Effector memory CD4-positive, alpha-beta T cell (primary cell): ENCODE measurements around the gene CLEC7A.

Experiments
- DNase-seq, 3 donors: peaks; one replicate each; pipeline ENCODE4 v3.0.0-alpha.2; 2020
- H3K27ac ChIP-seq: 2 replicates; pipeline ENCODE4 v1.7.0; 2013; ENCODE audit warnings: mild to moderate bottlenecking, low read length, moderate library complexity; ENCODE audit not compliant: insufficient read depth, poor library complexity, severe bottlenecking
- H3K27me3 ChIP-seq: replicated peaks from 2 replicates; pipeline ENCODE4 v1.7.0; 2013; ENCODE audit warnings: mild to moderate bottlenecking, low read length; ENCODE audit not compliant: insufficient read depth, control insufficient read depth, poor library complexity, severe bottlenecking
- H3K36me3 ChIP-seq: 2 replicates; pipeline ENCODE4 v1.7.0; 2013; ENCODE audit warnings: mild to moderate bottlenecking, low read length, moderate library complexity; ENCODE audit not compliant: control insufficient read depth, insufficient read depth
- H3K4me1 ChIP-seq: 2 replicates; pipeline ENCODE4 v1.7.0; 2013; ENCODE audit warnings: low read length, mild to moderate bottlenecking; ENCODE audit not compliant: control insufficient read depth, insufficient read depth, poor library complexity, severe bottlenecking
- H3K4me3 ChIP-seq: 2 replicates; pipeline ENCODE4 v1.7.0; 2013; ENCODE audit warnings: low read length, low read depth, mild to moderate bottlenecking; ENCODE audit not compliant: insufficient read depth, poor library complexity, severe bottlenecking
- H3K9me3 ChIP-seq: 2 replicates; pipeline ENCODE4 v1.7.0; 2013; ENCODE audit warnings: mild to moderate bottlenecking, low read length, moderate library complexity; ENCODE audit not compliant: control insufficient read depth

Gene CLEC7A

DNA sequence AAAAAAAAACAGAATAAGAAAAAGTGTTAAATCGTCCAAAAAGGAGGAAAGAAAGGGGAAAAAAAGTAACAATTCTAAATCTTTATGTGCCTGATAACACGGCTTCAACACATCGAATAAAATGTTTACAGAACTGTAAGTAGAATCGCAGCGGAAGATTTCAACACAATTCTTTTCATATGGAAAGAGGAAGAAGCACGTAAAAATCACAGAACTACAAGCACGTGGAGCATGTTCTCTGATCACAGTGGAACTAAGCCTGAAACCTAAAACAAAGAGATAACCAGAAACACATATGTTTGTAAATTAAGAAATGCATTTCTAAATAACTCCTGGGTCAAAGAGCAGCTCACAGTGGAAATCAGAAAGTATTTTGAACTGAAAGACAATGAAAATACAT is 8.7 kb downstream of the CLEC7A start:
- H3K36me3 ChIP-seq = no peaks in the 10 kb centered on the region
- H3K27me3 ChIP-seq = no peaks in the 10 kb centered on the region
- no peak for DNase-seq
- H3K9me3 ChIP-seq = no peaks in the 10 kb centered on the region
- H3K4me3 ChIP-seq = no peak overlapping the region
- no peak overlapping the region for H3K27ac ChIP-seq
- no peaks in the 10 kb centered on the region for H3K4me1 ChIP-seq

DNA sequence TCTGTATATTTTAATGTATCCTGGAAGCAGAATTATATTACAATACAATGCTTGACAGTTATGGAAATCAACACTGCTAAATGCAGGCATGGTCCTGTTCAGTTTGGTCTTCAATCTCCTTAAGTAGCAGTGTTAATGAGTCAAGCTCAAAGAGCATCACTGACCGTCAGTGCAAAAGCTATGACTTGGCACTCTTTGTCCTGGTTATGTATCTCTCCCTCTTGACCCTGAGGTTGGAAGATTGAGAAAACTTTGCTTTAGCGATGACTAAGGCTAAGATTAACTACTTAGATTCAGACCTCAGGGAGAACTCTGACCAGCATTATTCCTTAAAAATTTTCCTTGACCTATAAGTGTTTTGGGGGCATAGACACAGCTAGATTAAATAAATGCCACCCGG is 10.9 kb downstream of the CLEC7A start:
- Histone ChIP-seq H3K27me3 (no peaks in the 10 kb centered on the region), H3K4me3 (no peak overlapping the region), H3K9me3 (no peaks in the 10 kb centered on the region), H3K36me3 (no peaks in the 10 kb centered on the region), H3K4me1 (no peaks in the 10 kb centered on the region), H3K27ac (no peak overlapping the region)
- no peak for DNase-seq

DNA sequence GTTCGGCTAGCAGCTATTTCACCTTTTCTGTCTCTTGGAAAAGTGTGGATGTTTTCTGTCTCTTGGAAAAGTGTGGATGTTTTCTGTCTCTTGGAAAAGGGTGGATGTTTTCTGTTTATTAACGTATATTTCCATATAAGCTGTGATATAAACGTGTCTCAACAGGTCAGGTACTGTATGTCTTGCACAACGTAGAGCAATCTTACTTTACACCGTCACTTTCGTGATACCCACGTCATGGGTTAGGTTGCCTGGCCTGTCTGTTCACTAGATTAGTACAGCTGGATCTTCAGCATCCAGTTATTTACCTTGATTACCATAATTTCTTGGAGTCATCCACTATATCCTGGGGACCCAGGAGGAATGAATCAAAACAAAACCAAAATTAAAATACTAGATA is 14.1 kb downstream of the CLEC7A start:
- Histone ChIP-seq H3K4me1 (no peaks in the 10 kb centered on the region), H3K27ac (no peak overlapping the region), H3K36me3 (no peaks in the 10 kb centered on the region), H3K4me3 (no peak overlapping the region), H3K27me3 (no peaks in the 10 kb centered on the region), H3K9me3 (no peaks in the 10 kb centered on the region)
- DNase-seq = no peak

DNA sequence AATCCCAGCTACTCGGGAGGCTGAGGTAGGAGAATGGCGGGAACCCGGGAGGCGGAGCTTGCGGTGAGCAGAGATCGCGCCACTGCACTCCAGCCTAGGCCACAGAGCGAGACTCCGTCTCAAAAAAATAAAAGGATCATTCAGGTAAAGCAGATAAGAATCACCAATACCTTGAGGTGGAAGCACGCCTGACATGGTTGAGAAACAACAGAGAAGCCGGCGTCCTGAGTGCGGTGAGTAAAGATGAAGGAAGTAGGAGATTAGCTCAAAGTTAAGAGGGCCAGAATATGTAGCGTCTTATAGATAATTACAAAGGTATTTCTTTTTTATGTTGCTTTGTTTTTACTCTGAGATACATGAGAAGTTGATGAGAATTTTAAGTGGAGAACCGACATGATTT is 14.7 kb downstream of the CLEC7A start:
- no peak overlapping the region for H3K27ac ChIP-seq
- DNase-seq = no peak
- no peak overlapping the region for H3K4me3 ChIP-seq
- no peaks in the 10 kb centered on the region for H3K36me3 ChIP-seq
- H3K27me3 ChIP-seq = no peaks in the 10 kb centered on the region
- no peaks in the 10 kb centered on the region for H3K9me3 ChIP-seq
- H3K4me1 ChIP-seq = no peaks in the 10 kb centered on the region

DNA sequence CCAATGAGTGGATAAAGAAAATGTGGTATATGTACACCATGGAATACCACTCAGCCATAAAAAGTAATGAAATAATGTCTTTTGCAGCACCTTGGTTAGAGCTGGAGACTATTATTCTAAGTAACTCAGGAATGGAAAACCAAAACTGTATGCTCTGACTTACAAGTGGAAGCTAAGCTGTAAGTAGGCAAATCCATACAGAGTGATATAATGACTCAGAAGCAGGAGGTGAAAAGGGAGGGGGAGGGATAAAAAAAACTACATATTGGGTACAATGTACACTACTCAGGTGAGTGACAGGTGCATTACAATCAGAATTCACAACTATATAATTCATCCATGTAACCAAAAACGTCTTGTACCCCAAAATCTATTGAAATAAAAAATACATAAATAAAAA is 16.1 kb downstream of the CLEC7A start:
- Histone ChIP-seq H3K27ac (no peak overlapping the region), H3K4me1 (no peaks in the 10 kb centered on the region), H3K9me3 (no peaks in the 10 kb centered on the region), H3K27me3 (no peaks in the 10 kb centered on the region), H3K36me3 (no peaks in the 10 kb centered on the region), H3K4me3 (no peak overlapping the region)
- DNase-seq = no peak

DNA sequence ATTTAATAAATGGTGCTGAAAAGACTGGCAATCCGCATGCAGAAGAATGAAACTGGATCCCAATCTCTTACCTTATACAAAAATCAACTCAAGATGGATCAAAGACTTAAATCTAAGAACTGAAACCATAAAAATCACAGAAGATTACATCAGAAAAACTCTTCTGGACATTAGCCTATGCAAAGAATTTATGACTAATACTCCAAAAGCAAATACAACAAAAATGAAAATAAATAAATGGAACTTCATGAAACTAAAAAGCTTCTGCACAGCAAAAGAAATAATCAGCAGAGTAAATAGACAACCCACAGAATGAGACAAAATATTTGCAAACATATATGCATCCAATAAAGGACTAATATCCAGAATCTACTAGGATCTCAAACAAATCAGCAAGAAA is 16.9 kb downstream of the CLEC7A start:
- no peak for DNase-seq
- no peaks in the 10 kb centered on the region for H3K9me3 ChIP-seq

DNA sequence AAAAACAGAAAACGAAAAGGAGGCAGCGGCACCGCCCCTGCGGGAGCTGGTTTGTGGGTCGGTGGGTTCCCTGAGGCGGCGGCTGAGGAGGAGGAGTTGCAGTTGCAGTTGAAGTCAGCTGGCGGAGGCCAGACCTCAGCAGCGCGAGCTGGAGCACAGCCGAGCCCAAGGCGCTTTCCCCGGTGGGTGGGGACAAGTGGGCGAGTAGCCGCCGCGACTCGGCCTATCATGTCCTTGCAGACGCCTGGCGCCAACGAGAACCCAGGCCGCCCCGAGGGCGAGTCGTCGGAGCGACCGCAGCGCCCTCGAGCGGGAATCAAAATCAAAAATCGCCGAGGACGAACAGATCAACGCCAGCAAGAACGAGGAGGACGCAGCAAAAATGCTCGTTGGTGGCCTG is 18.5 kb downstream of the CLEC7A start:
- Histone ChIP-seq H3K9me3 (no peaks in the 10 kb centered on the region), H3K36me3 (no peaks in the 10 kb centered on the region), H3K4me1 (no peaks in the 10 kb centered on the region), H3K27me3 (no peaks in the 10 kb centered on the region), H3K4me3 (no peak overlapping the region), H3K27ac (no peak overlapping the region)
- DNase-seq = no peak

More for the DNA sequence above, 16.9 kb downstream of the CLEC7A start:
- no peaks in the 10 kb centered on the region for H3K4me1 ChIP-seq
- no peak overlapping the region for H3K4me3 ChIP-seq
- H3K36me3 ChIP-seq = no peaks in the 10 kb centered on the region
- H3K27me3 ChIP-seq = no peaks in the 10 kb centered on the region
- H3K27ac ChIP-seq = no peak overlapping the region

DNA sequence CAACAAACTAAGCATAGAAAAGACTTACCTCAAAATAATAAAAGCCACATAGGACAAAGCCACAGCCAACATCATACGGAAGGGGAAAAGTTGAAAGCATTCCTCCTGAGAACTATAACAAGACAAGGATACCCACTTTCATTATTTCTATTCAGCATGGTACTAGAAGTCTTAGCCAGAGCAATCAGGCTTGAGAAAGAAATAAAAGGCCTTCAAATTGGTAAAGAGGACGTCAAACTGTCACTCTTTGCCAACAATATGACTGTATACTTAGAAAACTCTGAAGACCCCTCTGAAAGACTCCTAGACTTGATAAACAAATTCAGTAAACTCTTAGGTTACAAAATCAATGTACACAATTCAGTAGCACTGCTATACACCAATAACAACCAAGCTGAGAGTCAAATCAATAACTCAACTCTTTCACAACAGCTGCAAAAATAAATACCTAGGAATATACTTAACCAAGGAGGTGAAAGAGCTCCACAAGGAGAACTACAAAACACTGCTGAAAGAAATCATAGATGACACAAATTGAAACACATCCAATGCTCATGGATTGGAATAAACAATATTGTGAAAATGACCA is 19.6 kb downstream of the CLEC7A start:
- Histone ChIP-seq H3K4me1 (no peaks in the 10 kb centered on the region), H3K9me3 (no peaks in the 10 kb centered on the region), H3K36me3 (no peaks in the 10 kb centered on the region), H3K4me3 (no peak overlapping the region), H3K27me3 (no peaks in the 10 kb centered on the region), H3K27ac (no peak overlapping the region)
- DNase-seq = no peak

DNA sequence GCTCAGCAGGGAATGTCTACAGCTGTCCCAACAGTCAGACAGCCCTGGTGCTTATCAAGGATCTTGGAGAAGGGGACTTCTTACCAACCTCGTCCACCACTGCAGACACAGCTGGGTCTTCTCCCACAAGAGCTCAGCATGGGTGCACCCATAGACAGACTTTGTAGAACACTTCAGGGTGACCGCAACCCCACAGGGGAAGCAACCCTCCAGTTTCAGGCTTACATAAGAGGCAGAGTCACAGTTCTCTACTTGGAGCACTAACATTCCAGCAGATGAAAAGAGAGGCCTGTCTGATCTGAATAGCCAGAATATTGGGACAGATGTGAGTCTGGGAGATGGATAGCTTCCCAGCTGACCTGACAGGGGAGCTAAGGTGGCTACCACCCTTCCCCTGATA is 27.7 kb downstream of the CLEC7A start:
- Histone ChIP-seq H3K4me1 (no peaks in the 10 kb centered on the region), H3K4me3 (no peak overlapping the region), H3K36me3 (no peaks in the 10 kb centered on the region), H3K9me3 (no peaks in the 10 kb centered on the region), H3K27ac (no peak overlapping the region), H3K27me3 (no peaks in the 10 kb centered on the region)
- DNase-seq = no peak

DNA sequence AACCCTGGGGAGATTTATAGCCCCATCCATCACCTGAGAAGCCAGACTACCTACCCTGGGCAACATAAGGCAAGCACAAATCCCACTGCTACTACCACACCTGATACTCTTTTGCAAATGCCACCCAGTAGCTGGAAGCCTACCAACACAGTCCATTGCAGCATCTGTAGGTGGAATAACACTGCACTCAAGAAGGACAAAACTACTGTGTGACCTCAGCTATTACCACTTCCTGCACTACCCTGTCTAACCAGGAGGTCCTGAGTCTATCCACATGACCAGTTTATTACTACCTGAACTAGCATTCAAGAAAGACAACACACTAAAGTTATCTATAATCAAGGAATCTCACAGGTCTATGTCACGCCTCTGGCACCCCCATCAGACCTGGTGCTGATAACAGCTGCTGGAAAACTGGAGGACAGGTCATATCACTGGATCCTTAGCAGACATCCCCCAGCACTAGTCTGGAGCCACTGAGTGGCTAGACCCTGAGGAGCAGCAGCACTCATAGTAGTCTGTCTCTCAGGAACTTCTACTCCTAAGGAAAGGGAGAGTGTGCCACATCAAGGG is 28.3 kb downstream of the CLEC7A start:
- DNase-seq = no peak
- Histone ChIP-seq H3K4me3 (no peak overlapping the region), H3K9me3 (no peaks in the 10 kb centered on the region), H3K27ac (no peak overlapping the region), H3K36me3 (no peaks in the 10 kb centered on the region), H3K4me1 (no peaks in the 10 kb centered on the region), H3K27me3 (no peaks in the 10 kb centered on the region)
